Omental fat pad (tissue), 4 donors: ENCODE data around the gene KCNA3. TPM values are rescaled to one million over a fixed set of nuclear protein-coding genes. Genes with fewer than 3 reads are reported as not detected.

Experiments
- ATAC-seq: fragments of 150-250 bp; one replicate; pipeline ENCODE4 v1.9.1; 2016; ENCODE audit warnings: mild to moderate bottlenecking, moderate library complexity; ENCODE audit not compliant: low FRiP score
- DNase-seq: peaks from one replicate; pipeline ENCODE4 v3.0.0-alpha.2; 2019; ENCODE audit warnings: low spot score
- CTCF ChIP-seq, 3 donors: fragments of 450-650 bp; IDR thresholded peaks; one replicate each; pipeline ENCODE4 v1.5.1; 2016 to 2017; ENCODE audit warnings: antibody characterized with exemption in 3 of 3, mild to moderate bottlenecking in 3 of 3, moderate library complexity in 2 of 3
- total RNA-seq, 4 donors: library from RNA; depleted of rRNA; stranded (reverse); fragments of >200 nt; gene quantifications; one replicate each; pipeline ENCODE4 v1.1.0, GENCODE V29; 2016

The KCNA3 gene
- total RNA-seq, 4 donors from 2014 or later: 1.2 to 5.3 (median 3.3) TPM

GRCh38 chr1:110657351-110657750 lies 17.4 kb downstream of the KCNA3 start:
- DNase-seq: no peak
- TF ChIP-seq CTCF (IDR thresholded peaks at IDR 0.05): no peak
- ATAC-seq: no peak

GRCh38 chr1:110650609-110651008 lies 24.1 kb downstream of the KCNA3 start:
- TF ChIP-seq CTCF (IDR thresholded peaks at IDR 0.05): no peak
- DNase-seq: no peak
- no peak for ATAC-seq

GRCh38 chr1:110648417-110648816 lies 26.3 kb downstream of the KCNA3 start:
- DNase-seq (no peak), ATAC-seq (no peak)
- no peak for TF ChIP-seq CTCF (IDR thresholded peaks at IDR 0.05)

- TF ChIP-seq CTCF (IDR thresholded peaks at IDR 0.05): no peak
- ATAC-seq (no peak), DNase-seq (no peak)
These were observed 27.4 kb downstream of the KCNA3 start for GRCh38 chr1:110647254-110647891.

- peak; percentile 80 for ATAC-seq
- DNase-seq: no peak
- no peak for TF ChIP-seq CTCF (IDR thresholded peaks at IDR 0.05)
These were observed 28.7 kb downstream of the KCNA3 start for GRCh38 chr1:110645821-110646735.

GRCh38 chr1:110645211-110645610 lies 29.5 kb downstream of the KCNA3 start:
- no peak for DNase-seq
- no peak for TF ChIP-seq CTCF (IDR thresholded peaks at IDR 0.05)
- no peak for ATAC-seq
